PC-3 (cell line): ENCODE measurements around the gene EIF4A3. TPM values are rescaled to one million over a fixed set of nuclear protein-coding genes. Genes with fewer than 3 reads are reported as not detected.

Experiments used
- ATAC-seq: fragments of 200-7000 bp; cut with Tn5 transposase; 2 replicates; pipeline ENCODE4 v1.9.1; 2020; ENCODE audit warnings: mild to moderate bottlenecking, moderate library complexity
- BruUV-seq: library from RNA; stranded (reverse); fragments of 400-500 nt; replicated peaks from 2 replicates; lab custom pipeline; 2021; lab: Mats Ljungman, UMichigan
- CTCF ChIA-PET: fragments of 300-600 bp; sonication (Branson Sonifier 250); formaldehyde crosslinking; loops from one replicate; lab custom pipeline; 2022; ENCODE audit warnings: antibody characterized with exemption; lab: Charles Lee
- POLR2A ChIA-PET: fragments of 300-600 bp; sonication (Branson Sonifier 250); formaldehyde crosslinking; loops from one replicate; lab custom pipeline; 2022; ENCODE audit warnings: antibody characterized with exemption; ENCODE audit not compliant: unreplicated experiment; lab: Charles Lee
- DNase-seq: peaks from one replicate; pipeline ENCODE4 v3.0.0-alpha.2; 2015
- H2AFZ ChIP-seq: fragments of 300-600 bp; sonication (generic); 2 replicates; pipeline ENCODE4 v1.6.0; 2016; ENCODE audit warnings: antibody characterized with exemption, low read length
- H3F3A ChIP-seq: fragments of 300-600 bp; sonication (generic); one replicate; pipeline ENCODE4 v1.6.0; 2017; ENCODE audit warnings: antibody characterized with exemption, low read length, control low read depth, mild to moderate bottlenecking; ENCODE audit not compliant: unreplicated experiment
- H3K27ac ChIP-seq: fragments of 300-600 bp; sonication (generic); 2 replicates; pipeline ENCODE4 v1.5.1; 2016; ENCODE audit warnings: mild to moderate bottlenecking, low read length
- H3K27me3 ChIP-seq: fragments of 300-600 bp; sonication (generic); 2 replicates; pipeline ENCODE4 v1.6.1; 2016; ENCODE audit warnings: low read length, mixed read lengths
- H3K36me3 ChIP-seq: fragments of 300-600 bp; sonication (generic); 2 replicates; pipeline ENCODE4 v1.6.1; 2016; ENCODE audit warnings: low read depth, mixed run types, low read length, mixed read lengths
- H3K4me1 ChIP-seq: fragments of 300-600 bp; sonication (generic); 2 replicates; pipeline ENCODE4 v1.5.1; 2016; ENCODE audit warnings: low read length; ENCODE audit not compliant: insufficient read depth
- H3K4me2 ChIP-seq: fragments of 300-600 bp; sonication (generic); 2 replicates; pipeline ENCODE4 v1.6.0; 2016; ENCODE audit warnings: low read length
- H3K4me3 ChIP-seq: fragments of 300-600 bp; sonication (generic); 2 replicates; pipeline ENCODE4 v1.5.1; 2016; ENCODE audit warnings: mild to moderate bottlenecking, low read length, mixed read lengths
- H3K79me2 ChIP-seq: fragments of 300-600 bp; sonication (generic); 2 replicates; pipeline ENCODE4 v1.6.1; 2017; ENCODE audit warnings: low read length, mixed read lengths
- H3K9ac ChIP-seq: fragments of 300-600 bp; sonication (generic); 2 replicates; pipeline ENCODE4 v1.6.0; 2016; ENCODE audit warnings: mild to moderate bottlenecking, low read length
- H3K9me2 ChIP-seq: fragments of 300-600 bp; sonication (generic); replicated peaks from 2 replicates; pipeline ENCODE4 v1.6.1; 2016; ENCODE audit warnings: mixed run types, low read length, mixed read lengths
- H3K9me3 ChIP-seq: fragments of 300-600 bp; sonication (generic); 2 replicates; pipeline ENCODE4 v1.6.1; 2016; ENCODE audit warnings: low read length, mixed read lengths
- H4K20me1 ChIP-seq: fragments of 300-600 bp; sonication (generic); 2 replicates; pipeline ENCODE4 v1.6.1; 2016; ENCODE audit warnings: low read length, mixed read lengths
- EZH2 ChIP-seq: fragments of 300-600 bp; sonication (generic); IDR thresholded peaks from one replicate; pipeline ENCODE4 v1.6.1; 2017; ENCODE audit warnings: antibody characterized with exemption, mild to moderate bottlenecking, low read length; ENCODE audit not compliant: unreplicated experiment
- EZH2phosphoT487 ChIP-seq: fragments of 300-600 bp; sonication (generic); IDR thresholded peaks from 2 replicates; pipeline ENCODE4 v1.6.1; 2018; ENCODE audit warnings: mild to moderate bottlenecking, antibody characterized with exemption, low read length, borderline replicate concordance
- intact Hi-C: fragments of 100-400 bp; cut with micrococcal nuclease; formaldehyde crosslinking; loops from 2 replicates; pipeline ENCODE4 v1.9.0; 2023
- total RNA-seq: library from RNA; depleted of rRNA; stranded (reverse); fragments of >200 nt; gene quantifications from 2 replicates; pipeline ENCODE4 v1.2.3, GENCODE V29; 2014
- TF ChIP-seq, protein P1 (sequence below): fragments of 300-600 bp; sonication (generic); conservative IDR thresholded peaks from 2 replicates; pipeline ENCODE4 v1.5.1; 2017; ENCODE audit warnings: antibody characterized with exemption, low read depth, mild to moderate bottlenecking, low read length

Gene EIF4A3
- total RNA-seq, 1 experiment from 2014 or later, result 167 TPM

- ChIA-PET POLR2A (no interaction called here), CTCF (no interaction called here)
- TF ChIP-seq EZH2phosphoT487 (no peak), EZH2 (no peak)
- TF ChIP-seq, protein P1, sequence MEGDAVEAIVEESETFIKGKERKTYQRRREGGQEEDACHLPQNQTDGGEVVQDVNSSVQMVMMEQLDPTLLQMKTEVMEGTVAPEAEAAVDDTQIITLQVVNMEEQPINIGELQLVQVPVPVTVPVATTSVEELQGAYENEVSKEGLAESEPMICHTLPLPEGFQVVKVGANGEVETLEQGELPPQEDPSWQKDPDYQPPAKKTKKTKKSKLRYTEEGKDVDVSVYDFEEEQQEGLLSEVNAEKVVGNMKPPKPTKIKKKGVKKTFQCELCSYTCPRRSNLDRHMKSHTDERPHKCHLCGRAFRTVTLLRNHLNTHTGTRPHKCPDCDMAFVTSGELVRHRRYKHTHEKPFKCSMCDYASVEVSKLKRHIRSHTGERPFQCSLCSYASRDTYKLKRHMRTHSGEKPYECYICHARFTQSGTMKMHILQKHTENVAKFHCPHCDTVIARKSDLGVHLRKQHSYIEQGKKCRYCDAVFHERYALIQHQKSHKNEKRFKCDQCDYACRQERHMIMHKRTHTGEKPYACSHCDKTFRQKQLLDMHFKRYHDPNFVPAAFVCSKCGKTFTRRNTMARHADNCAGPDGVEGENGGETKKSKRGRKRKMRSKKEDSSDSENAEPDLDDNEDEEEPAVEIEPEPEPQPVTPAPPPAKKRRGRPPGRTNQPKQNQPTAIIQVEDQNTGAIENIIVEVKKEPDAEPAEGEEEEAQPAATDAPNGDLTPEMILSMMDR, result no peak
- ATAC-seq (no peak), DNase-seq (no peak)
- Histone ChIP-seq H3K4me3 (no peak overlapping the region), H3F3A (no peaks in the 10 kb centered on the region), H3K4me2 (no peak overlapping the region), H3K79me2 (peaks cover 16% of the 10 kb centered on the region), H3K9me2 (no peaks in the 10 kb centered on the region), H3K9me3 (no peaks in the 10 kb centered on the region), H3K9ac (no peak overlapping the region), H3K36me3 (no peaks in the 10 kb centered on the region), H3K27ac (no peak overlapping the region), H3K4me1 (peaks cover 11% of the 10 kb centered on the region), H2AFZ (no peak overlapping the region), H4K20me1 (no peaks in the 10 kb centered on the region), H3K27me3 (no peaks in the 10 kb centered on the region)
- intact Hi-C loops, result no loop called here
- no TSS peak for BruUV-seq
Measured at GRCh38 chr17:80106751-80107150, 40.2 kb downstream of the EIF4A3 start.

DNA sequence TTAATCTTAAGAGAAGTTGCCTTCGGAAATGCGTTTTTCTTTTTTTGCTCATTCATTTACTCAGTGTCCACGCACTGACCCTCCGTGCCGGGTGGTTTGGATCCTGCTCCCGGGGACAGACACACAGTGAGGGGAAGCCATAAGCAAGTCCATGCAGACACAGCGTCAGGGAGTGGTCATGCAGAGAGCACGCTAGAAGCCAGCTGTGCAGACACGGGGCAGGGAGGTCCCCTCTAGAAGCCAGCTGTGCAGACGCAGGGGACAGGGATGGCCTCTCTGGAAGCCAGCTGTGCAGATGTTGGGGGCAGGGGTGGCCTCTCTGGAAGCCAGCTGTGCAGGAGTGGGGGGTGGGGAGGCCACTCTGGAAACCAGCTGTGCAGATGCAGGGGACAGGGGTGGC, 40.8 kb downstream of the EIF4A3 start:
- H3K9me2 ChIP-seq, result no peaks in the 10 kb centered on the region
- H3K9me3 ChIP-seq, result no peaks in the 10 kb centered on the region
- no peak overlapping the region for H3K9ac ChIP-seq
- H2AFZ ChIP-seq, result no peak overlapping the region
- H3K79me2 ChIP-seq, result peaks cover 19% of the 10 kb centered on the region
- H3K27me3 ChIP-seq, result no peaks in the 10 kb centered on the region
- H3K27ac ChIP-seq, result no peak overlapping the region
- H3K4me1 ChIP-seq, result peaks cover 11% of the 10 kb centered on the region
- ChIA-PET CTCF (no interaction called here), POLR2A (no interaction called here)
- H3F3A ChIP-seq, result no peaks in the 10 kb centered on the region
- H3K36me3 ChIP-seq, result no peaks in the 10 kb centered on the region
- TF ChIP-seq, protein P1, result no peak
- no peak for TF ChIP-seq EZH2
- no peak for TF ChIP-seq EZH2phosphoT487
- H3K4me3 ChIP-seq, result no peak overlapping the region
- ATAC-seq, result no peak
- no peak for DNase-seq
- no TSS peak for BruUV-seq
- intact Hi-C loops, result no loop called here
- no peak overlapping the region for H3K4me2 ChIP-seq
- H4K20me1 ChIP-seq, result no peaks in the 10 kb centered on the region

DNA sequence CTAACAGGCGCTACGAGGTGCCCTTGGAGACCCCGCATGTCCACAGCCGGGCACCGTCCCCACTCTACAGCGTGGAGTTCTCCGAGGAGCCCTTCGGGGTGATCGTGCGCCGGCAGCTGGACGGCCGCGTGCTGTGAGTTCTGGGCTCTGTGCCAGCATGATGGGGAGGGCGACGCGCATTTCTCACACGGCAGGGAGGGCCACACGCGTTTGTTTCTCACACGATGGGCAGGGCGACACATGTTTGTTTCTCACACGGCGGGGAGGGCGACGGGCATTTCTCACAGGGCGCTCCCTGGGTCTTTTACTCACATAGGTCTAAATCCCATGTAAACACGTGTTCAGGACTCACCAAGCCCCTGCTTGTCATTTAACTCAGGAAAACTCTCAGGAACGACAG, 41.2 kb downstream of the EIF4A3 start:
- H3K4me3 ChIP-seq, result no peak overlapping the region
- H3K27ac ChIP-seq, result no peak overlapping the region
- POLR2A ChIA-PET, result no interaction called here
- ATAC-seq, result no peak
- no peak overlapping the region for H3K9ac ChIP-seq
- H3K4me2 ChIP-seq, result no peak overlapping the region
- H3K4me1 ChIP-seq, result peaks cover 13% of the 10 kb centered on the region
- peaks cover 19% of the 10 kb centered on the region for H3K79me2 ChIP-seq
- no peaks in the 10 kb centered on the region for H3K9me3 ChIP-seq
- intact Hi-C loops, result no loop called here
- TF ChIP-seq, protein P1, result no peak
- TF ChIP-seq EZH2phosphoT487, result no peak
- TF ChIP-seq EZH2, result no peak
- no peaks in the 10 kb centered on the region for H3K9me2 ChIP-seq
- no peaks in the 10 kb centered on the region for H3K36me3 ChIP-seq
- H3K27me3 ChIP-seq, result no peaks in the 10 kb centered on the region
- no peak for DNase-seq
- CTCF ChIA-PET, result no interaction called here
- BruUV-seq, result no TSS peak
- H2AFZ ChIP-seq, result no peak overlapping the region
- H3F3A ChIP-seq, result no peaks in the 10 kb centered on the region
- H4K20me1 ChIP-seq, result no peaks in the 10 kb centered on the region
